ENCODE data around the gene PARD6G.

Gene PARD6G

DNA sequence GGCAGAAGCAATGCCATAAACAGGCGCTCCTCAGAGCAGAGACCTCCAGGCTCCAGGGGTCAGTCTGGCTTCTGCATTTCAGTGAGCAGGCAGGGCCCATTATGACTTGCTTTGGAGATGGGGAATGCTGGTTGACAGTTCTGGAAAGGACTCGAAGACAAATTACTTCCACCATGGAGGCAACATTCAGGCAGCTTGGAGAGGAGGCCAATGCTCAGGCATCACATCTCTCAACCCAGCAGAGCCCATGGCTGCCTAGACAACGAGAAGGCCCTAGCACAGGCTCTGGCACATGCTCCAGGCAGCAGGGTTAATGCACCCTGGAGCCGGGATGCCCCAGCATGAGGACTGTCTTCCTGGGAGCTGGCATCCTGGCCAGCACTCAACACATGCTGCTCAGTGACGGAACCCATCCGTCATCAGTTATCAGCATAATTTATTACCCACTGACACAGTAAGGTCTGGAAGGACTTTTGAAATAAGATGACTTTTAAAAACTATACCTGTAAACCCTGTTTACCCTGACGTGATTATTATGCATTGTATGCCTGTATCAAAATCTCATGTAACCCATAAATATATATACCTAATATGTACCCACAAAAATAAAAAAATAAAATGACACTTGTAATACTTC is 85.4 kb downstream of the PARD6G start:
- H3K9me3 ChIP-seq (ENCODE audit: control insufficient read depth, low read depth, low read length), result no peaks in the 10 kb centered on the region
- H3K9ac ChIP-seq (ENCODE audit: low read length), result no peak overlapping the region
- H3K4me3 ChIP-seq (ENCODE audit: low read length), result no peak overlapping the region

DNA sequence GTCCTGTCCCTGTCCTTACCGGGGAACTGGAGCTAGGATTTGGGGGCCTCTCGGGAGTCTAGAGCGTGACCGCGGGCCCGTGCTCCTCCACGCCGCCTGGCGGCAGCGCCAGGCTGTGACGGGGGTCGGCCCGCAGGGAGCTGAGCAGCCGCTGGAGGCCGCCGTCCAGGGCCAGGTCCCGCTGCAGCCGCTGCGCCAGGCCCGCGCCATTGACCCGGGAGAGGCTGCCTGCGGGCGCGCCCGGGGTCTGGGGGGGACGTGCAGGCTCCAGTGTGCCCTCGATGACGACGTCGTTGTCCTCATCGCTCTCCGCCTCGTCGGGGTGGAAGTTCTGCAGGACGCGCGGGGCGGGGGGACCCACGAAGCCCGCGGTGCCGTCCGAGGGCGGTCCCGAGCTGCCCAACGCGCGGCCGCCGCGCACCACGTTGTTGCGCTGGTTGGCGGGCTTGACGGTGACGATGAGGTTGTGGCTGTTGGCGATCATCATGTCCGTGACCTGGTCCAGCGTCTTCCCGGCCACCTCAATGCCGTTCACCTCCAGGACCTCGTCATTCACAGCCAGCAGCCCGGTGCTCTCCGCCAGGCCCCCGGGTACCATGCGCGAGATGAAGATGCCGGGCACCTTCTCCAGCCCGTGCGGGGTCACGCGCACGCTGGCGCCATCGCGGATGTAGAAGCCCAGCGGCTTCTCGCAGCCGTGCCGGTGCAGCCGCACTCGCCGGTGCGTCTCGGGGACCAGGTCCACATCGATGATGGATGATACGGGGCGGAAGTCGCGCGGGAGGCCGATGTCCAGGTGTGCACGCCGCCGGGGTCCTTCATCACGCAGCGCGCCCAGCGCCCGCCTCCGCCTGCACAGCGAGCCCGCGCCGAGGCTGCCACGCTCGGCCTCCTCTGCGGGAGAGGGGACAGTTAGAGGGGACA is 87.3 kb downstream of the PARD6G start:
- Histone ChIP-seq H3K9ac (ENCODE audit: low read length) (no peak overlapping the region), H3K4me1 (ENCODE audit: control insufficient read depth, low read depth, low read length) (no peaks in the 10 kb centered on the region), H3K9me3 (ENCODE audit: control insufficient read depth, low read depth, low read length) (no peaks in the 10 kb centered on the region), H3K27me3 (ENCODE audit: control insufficient read depth, insufficient read depth, low read length) (no peaks in the 10 kb centered on the region), H3K36me3 (ENCODE audit: control insufficient read depth, low read depth, low read length) (no peaks in the 10 kb centered on the region), H3K4me3 (ENCODE audit: low read length) (no peak overlapping the region), H3K27ac (ENCODE audit: low read length) (no peak overlapping the region)

More for the DNA sequence above, 85.4 kb downstream of the PARD6G start:
- Histone ChIP-seq H3K36me3 (ENCODE audit: control insufficient read depth, low read depth, low read length) (no peaks in the 10 kb centered on the region), H3K27ac (ENCODE audit: low read length) (no peak overlapping the region), H3K27me3 (ENCODE audit: control insufficient read depth, insufficient read depth, low read length) (no peaks in the 10 kb centered on the region), H3K4me1 (ENCODE audit: control insufficient read depth, low read depth, low read length) (no peaks in the 10 kb centered on the region)

DNA sequence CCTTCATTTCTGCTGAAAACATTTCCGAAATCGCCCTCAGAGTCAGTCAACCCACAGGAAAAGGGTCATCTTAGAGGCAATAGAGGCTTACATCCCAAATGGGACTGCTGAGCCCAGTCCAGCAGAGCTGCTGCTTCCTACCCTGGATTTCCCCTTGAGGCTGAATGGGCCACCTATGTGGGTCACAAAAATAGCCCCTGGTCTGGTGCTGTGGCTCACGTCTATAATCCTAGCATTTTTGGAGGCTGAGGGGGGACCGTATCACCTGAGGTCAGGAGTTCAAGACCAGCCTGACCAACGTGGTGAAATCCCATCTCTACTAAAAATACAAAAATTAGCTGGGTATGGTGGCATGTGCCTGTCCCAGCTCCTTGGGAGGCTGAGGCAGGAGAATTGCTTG is 88.9 kb downstream of the PARD6G start:
- Histone ChIP-seq H3K9me3 (ENCODE audit: control insufficient read depth, low read depth, low read length) (no peaks in the 10 kb centered on the region), H3K36me3 (ENCODE audit: control insufficient read depth, low read depth, low read length) (no peaks in the 10 kb centered on the region), H3K4me1 (ENCODE audit: control insufficient read depth, low read depth, low read length) (no peaks in the 10 kb centered on the region), H3K9ac (ENCODE audit: low read length) (no peak overlapping the region), H3K27ac (ENCODE audit: low read length) (no peak overlapping the region), H3K27me3 (ENCODE audit: control insufficient read depth, insufficient read depth, low read length) (no peaks in the 10 kb centered on the region), H3K4me3 (ENCODE audit: low read length) (no peak overlapping the region)

DNA sequence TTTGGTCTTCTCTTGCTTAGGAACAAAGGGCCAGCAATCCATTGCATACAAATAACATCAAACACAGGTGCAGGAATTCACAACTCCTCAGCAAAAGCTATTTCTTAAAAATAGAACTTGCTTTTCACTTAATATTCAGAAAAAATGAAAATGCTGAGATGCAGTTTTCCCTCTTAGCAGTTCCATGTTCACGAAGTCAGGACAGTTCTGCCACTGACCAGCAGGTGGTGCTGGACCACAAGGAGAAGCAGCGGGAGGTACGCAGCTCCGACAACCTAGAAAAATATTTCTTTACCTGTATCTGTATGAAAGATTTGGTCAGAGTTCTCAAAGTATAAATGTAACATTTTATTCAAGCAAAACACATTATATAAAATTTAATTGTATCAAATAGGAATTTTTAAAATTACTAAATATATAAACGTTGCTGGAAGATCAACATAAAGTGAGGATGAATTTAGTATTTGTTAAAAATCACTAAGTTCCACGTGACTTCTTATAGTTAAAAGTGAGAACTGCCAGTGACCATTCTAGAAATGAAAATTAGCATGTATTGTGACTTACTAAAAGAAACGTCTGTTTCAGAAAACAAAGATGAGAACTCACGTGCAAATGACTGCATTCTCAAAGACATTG is 89.5 kb downstream of the PARD6G start:
- no peaks in the 10 kb centered on the region for H3K27me3 ChIP-seq (ENCODE audit: control insufficient read depth, insufficient read depth, low read length)
- H3K27ac ChIP-seq (ENCODE audit: low read length), result no peak overlapping the region
- H3K36me3 ChIP-seq (ENCODE audit: control insufficient read depth, low read depth, low read length), result no peaks in the 10 kb centered on the region
- H3K9me3 ChIP-seq (ENCODE audit: control insufficient read depth, low read depth, low read length), result no peaks in the 10 kb centered on the region
- H3K9ac ChIP-seq (ENCODE audit: low read length), result no peak overlapping the region
- no peaks in the 10 kb centered on the region for H3K4me1 ChIP-seq (ENCODE audit: control insufficient read depth, low read depth, low read length)
- no peak overlapping the region for H3K4me3 ChIP-seq (ENCODE audit: low read length)

DNA sequence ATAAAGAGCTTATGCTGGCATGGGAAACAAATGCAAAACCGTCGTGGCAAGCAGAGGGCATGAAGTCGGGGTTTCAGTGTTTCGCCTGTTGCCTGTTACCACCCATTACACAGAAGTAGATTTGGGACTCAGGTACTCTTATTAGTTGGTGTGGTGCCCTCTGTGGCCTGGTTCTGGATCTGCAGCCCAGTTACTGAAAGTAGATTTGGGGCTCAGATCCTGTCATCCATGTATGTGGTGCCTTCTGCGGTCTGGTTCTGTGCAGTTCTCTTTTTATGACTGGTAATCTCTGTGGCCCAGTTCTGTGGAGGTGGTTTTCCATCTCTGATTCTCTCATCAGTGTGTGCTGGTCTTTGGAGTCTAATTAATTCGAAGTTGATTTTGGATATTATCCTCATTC is 93.0 kb downstream of the PARD6G start:
- Histone ChIP-seq H3K4me3 (ENCODE audit: low read length) (no peak overlapping the region), H3K36me3 (ENCODE audit: control insufficient read depth, low read depth, low read length) (peaks cover 9% of the 10 kb centered on the region), H3K9ac (ENCODE audit: low read length) (no peak overlapping the region), H3K4me1 (ENCODE audit: control insufficient read depth, low read depth, low read length) (no peaks in the 10 kb centered on the region), H3K9me3 (ENCODE audit: control insufficient read depth, low read depth, low read length) (no peaks in the 10 kb centered on the region), H3K27me3 (ENCODE audit: control insufficient read depth, insufficient read depth, low read length) (no peaks in the 10 kb centered on the region), H3K27ac (ENCODE audit: low read length) (no peak overlapping the region)

DNA sequence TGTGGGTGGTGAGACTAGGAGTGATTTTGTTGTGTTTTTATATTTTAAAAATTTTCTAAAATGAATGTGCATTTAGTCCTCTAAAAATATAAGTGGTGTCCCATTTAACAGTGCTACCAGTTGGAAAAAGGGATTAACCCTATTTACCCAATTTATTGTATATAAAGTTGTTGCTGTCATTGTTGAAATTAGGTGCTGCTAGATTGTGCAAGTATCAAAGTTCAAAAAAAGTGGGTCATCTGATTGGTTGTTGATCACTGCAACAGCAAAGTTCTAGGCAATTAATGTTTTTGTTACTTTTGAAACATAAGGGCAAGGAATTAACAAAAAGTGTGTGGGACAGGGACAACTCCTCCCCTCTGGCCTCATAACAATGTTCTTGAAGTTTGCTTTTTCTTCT is 97.6 kb downstream of the PARD6G start:
- H3K36me3 ChIP-seq (ENCODE audit: control insufficient read depth, low read depth, low read length), result peaks cover 28% of the 10 kb centered on the region
- no peaks in the 10 kb centered on the region for H3K4me1 ChIP-seq (ENCODE audit: control insufficient read depth, low read depth, low read length)
- no peak overlapping the region for H3K27ac ChIP-seq (ENCODE audit: low read length)
- H3K4me3 ChIP-seq (ENCODE audit: low read length), result no peak overlapping the region
- H3K9me3 ChIP-seq (ENCODE audit: control insufficient read depth, low read depth, low read length), result no peaks in the 10 kb centered on the region
- no peaks in the 10 kb centered on the region for H3K27me3 ChIP-seq (ENCODE audit: control insufficient read depth, insufficient read depth, low read length)
- no peak overlapping the region for H3K9ac ChIP-seq (ENCODE audit: low read length)

DNA sequence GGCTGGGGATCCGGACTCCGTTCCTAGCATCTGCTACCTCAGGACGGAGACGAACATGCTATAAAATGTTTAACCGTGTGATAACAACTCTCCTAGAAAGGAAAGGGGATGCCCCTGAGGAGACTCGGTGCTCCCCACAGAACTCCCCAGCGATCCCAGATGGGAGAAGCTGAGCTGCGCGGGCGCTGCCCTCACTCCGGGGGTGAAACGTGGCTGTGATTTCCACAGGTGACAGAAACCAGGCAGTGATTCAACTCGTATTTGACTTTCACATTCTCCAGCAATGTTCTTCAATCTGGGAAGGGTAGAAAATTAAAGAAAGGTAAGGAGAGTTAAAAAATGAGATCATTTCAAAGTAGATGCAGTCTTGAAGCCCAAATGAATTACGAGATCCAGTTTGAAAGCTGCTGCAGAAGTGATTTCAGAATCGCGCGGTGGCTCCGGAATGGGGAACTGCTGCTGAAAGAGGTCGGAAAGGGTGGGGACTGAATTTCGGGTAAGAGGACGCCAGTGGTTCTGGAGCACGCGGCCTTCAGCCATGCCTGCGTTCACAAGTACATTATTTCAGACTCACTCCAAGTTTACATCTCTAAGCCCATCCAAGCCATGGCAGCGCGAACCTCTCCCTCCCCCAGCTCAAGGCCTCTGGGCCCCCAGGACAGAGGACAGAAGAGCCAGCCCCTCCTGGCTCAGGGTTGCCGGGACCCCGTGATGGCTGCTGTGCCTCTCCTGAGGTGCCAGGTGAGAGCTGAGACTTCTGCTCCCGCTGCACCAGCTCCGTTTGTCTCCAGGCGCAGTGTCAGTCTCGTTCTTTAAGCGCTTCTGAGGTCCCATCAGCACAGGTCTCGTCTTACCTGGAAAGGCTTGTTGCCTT is 98.8 kb downstream of the PARD6G start:
- H3K9me3 ChIP-seq (ENCODE audit: control insufficient read depth, low read depth, low read length), result no peaks in the 10 kb centered on the region
- no peak overlapping the region for H3K4me3 ChIP-seq (ENCODE audit: low read length)
- H3K4me1 ChIP-seq (ENCODE audit: control insufficient read depth, low read depth, low read length), result no peaks in the 10 kb centered on the region
- no peaks in the 10 kb centered on the region for H3K27me3 ChIP-seq (ENCODE audit: control insufficient read depth, insufficient read depth, low read length)
- H3K27ac ChIP-seq (ENCODE audit: low read length), result no peak overlapping the region
- H3K9ac ChIP-seq (ENCODE audit: low read length), result no peak overlapping the region
- H3K36me3 ChIP-seq (ENCODE audit: control insufficient read depth, low read depth, low read length), result peaks cover 29% of the 10 kb centered on the region

DNA sequence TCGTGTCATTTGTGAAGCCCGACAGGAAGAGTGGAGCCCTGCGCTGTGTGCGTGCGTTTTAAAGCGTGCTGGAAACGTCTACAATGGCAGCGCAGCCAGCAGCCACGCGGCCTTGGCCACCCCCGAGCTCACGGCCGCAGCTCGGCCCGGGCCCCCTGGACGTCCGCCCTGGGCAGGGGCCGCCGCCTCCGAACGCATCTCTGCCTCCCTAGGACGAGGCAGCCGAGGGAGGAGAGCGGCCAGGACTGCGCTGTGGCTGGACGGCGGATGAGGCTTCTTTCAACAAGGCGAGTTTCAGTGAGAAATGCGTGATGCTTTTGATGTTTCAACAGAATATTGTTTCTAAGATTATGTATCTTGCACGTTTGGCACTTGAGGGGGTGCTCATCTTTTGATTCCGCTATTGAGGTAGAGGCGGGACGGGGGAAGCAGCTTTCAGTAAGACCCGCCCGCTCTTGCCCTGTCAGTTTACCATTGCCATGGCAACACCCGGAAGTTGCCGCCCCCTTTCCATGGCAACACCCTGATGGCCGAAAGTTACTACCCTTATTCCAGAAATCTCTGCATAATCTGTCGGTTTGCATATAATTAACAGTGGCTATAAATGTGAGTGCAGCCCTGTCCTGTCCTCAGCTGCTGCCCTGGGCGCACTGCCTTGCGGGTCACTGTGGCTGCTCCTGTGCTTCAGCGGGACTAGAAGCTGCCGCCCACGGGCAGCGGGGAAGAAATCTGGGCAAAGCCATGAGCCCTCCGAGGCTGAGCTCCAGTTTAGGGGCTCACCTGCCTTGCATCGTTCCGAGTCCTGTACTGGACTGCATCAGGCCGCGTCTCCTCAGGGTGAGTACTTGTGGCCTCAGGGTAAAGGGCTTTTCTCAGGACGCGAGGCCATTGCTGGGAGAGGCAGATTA is 99.6 kb downstream of the PARD6G start:
- Histone ChIP-seq H3K36me3 (ENCODE audit: control insufficient read depth, low read depth, low read length) (peaks cover 29% of the 10 kb centered on the region), H3K27me3 (ENCODE audit: control insufficient read depth, insufficient read depth, low read length) (no peaks in the 10 kb centered on the region), H3K4me1 (ENCODE audit: control insufficient read depth, low read depth, low read length) (no peaks in the 10 kb centered on the region), H3K9me3 (ENCODE audit: control insufficient read depth, low read depth, low read length) (no peaks in the 10 kb centered on the region), H3K27ac (ENCODE audit: low read length) (no peak overlapping the region), H3K4me3 (ENCODE audit: low read length) (no peak overlapping the region), H3K9ac (ENCODE audit: low read length) (no peak overlapping the region)

DNA sequence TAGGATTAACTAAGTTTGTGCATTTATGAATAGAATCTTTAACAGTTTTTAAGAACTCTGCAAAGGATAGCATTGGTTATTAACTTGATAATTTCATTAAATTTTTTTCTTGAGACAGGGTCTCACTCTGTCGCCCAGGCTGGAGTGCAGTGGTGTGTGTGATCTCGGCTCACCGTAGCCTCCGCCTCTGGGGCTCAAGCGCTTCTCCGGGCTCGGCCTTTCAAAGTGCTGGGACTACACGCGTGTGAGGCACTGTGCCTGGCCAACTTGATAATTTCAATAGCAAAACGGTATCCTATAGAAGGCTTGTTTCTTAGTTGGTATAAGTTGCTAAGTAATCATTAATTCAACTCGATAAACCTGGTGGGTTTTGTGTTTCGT is 100.3 kb downstream of the PARD6G start:
- H3K36me3 ChIP-seq (ENCODE audit: control insufficient read depth, low read depth, low read length), result peaks cover 29% of the 10 kb centered on the region
- H3K9me3 ChIP-seq (ENCODE audit: control insufficient read depth, low read depth, low read length), result no peaks in the 10 kb centered on the region
- H3K4me1 ChIP-seq (ENCODE audit: control insufficient read depth, low read depth, low read length), result no peaks in the 10 kb centered on the region
- no peak overlapping the region for H3K27ac ChIP-seq (ENCODE audit: low read length)
- no peak overlapping the region for H3K9ac ChIP-seq (ENCODE audit: low read length)
- H3K27me3 ChIP-seq (ENCODE audit: control insufficient read depth, insufficient read depth, low read length), result no peaks in the 10 kb centered on the region
- no peak overlapping the region for H3K4me3 ChIP-seq (ENCODE audit: low read length)

DNA sequence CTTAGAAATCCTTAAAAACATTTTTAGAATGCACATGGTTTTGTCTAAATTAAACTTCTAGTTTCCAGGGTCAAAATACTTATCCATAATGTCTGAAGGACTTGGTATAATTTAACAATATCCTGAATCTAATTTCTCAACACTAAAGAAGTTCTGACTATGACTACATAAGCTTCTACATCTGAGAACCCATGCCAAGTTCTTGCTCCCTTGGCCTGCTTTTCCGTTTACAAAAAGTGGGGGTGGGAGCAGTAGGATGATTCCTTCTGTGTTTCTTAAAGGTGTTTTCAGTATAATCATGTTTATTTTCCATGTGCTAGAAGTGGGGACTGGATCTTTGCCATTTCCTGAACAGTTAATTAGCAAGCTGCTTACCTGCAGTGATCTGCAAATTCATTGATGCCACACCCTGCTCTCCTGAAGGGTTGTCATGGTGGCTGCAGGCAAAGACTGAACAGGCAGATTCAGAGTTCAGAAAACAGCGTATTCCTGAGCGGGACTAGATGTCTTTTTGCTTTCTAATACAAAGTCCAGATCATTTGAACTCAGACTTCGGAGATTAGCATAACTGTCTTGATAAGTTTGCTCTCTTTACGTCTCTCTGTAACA is 102.0 kb downstream of the PARD6G start:
- Histone ChIP-seq H3K4me3 (ENCODE audit: low read length) (no peak overlapping the region), H3K36me3 (ENCODE audit: control insufficient read depth, low read depth, low read length) (peaks cover 29% of the 10 kb centered on the region), H3K27ac (ENCODE audit: low read length) (no peak overlapping the region), H3K27me3 (ENCODE audit: control insufficient read depth, insufficient read depth, low read length) (no peaks in the 10 kb centered on the region), H3K9ac (ENCODE audit: low read length) (no peak overlapping the region), H3K9me3 (ENCODE audit: control insufficient read depth, low read depth, low read length) (no peaks in the 10 kb centered on the region), H3K4me1 (ENCODE audit: control insufficient read depth, low read depth, low read length) (no peaks in the 10 kb centered on the region)

Measured in iPS-18a (cell line).